OCI-LY3 (cell line): Measurements from ENCODE around the gene RPS21.

Experiments
- CTCF ChIP-seq: fragments of 200-600, 300-600 bp; sonication (generic); IDR thresholded peaks from 2 replicates; pipeline ENCODE4 v1.5.1; 2014; ENCODE audit warnings: antibody characterized with exemption, low read length, low read depth
- EZH2phosphoT487 ChIP-seq: fragments of 200-600 bp; shearing (Covaris generic); IDR thresholded peaks from 2 replicates; pipeline ENCODE4 v1.6.1; 2018; ENCODE audit warnings: antibody characterized with exemption, mixed run types, low read depth

GRCh38 chr20:62347151-62347404 is 39.8 kb upstream of the RPS21 start:
- TF ChIP-seq CTCF (no peak), EZH2phosphoT487 (no peak)
